Duodenal mucosa (tissue), 2 donors: ENCODE data around the gene C12orf42.
"Not testable (repeated sequence)": the region's sequence is repeated elsewhere in the genome, so short reads cannot be mapped to it uniquely, and the experiment has no call there.

Experiments used
- H3K27ac ChIP-seq: one replicate; pipeline ENCODE4 v1.7.0; 2013; ENCODE audit warnings: low read depth, low read length
- H3K27me3 ChIP-seq, 2 donors: one replicate each; pipeline ENCODE4 v1.7.0; 2013; ENCODE audit warnings: low read length in 2 of 2, control low read depth in 1 of 2; ENCODE audit not compliant: insufficient read depth in 2 of 2, control insufficient read depth in 1 of 2
- H3K36me3 ChIP-seq, 2 donors: one replicate each; pipeline ENCODE4 v1.7.0; 2013; ENCODE audit warnings: low read length in 2 of 2, control low read depth in 1 of 2; ENCODE audit not compliant: insufficient read depth in 2 of 2, control insufficient read depth in 1 of 2
- H3K4me1 ChIP-seq, 2 donors: one replicate each; pipeline ENCODE4 v1.7.0; 2013; ENCODE audit warnings: low read length in 2 of 2, control low read depth in 1 of 2; ENCODE audit not compliant: insufficient read depth in 2 of 2, control insufficient read depth in 1 of 2
- H3K4me3 ChIP-seq, 2 donors: one replicate each; pipeline ENCODE4 v1.7.0; 2013; ENCODE audit warnings: low read length in 2 of 2, low read depth in 1 of 2
- H3K9ac ChIP-seq, 2 donors: one replicate each; pipeline ENCODE4 v1.7.0; 2013; ENCODE audit warnings: low read length in 2 of 2, low read depth in 1 of 2
- H3K9me3 ChIP-seq, 2 donors: one replicate each; pipeline ENCODE4 v1.7.0; 2013; ENCODE audit warnings: low read length in 2 of 2, control low read depth in 1 of 2; ENCODE audit not compliant: control insufficient read depth in 1 of 2

The C12orf42 gene

GRCh38 chr12:103457471-103457870, 38.3 kb downstream of the C12orf42 start:
- no peak overlapping the region for H3K27ac ChIP-seq
- no peak overlapping the region for H3K9ac ChIP-seq
- no peaks in the 10 kb centered on the region for H3K4me1 ChIP-seq

DNA sequence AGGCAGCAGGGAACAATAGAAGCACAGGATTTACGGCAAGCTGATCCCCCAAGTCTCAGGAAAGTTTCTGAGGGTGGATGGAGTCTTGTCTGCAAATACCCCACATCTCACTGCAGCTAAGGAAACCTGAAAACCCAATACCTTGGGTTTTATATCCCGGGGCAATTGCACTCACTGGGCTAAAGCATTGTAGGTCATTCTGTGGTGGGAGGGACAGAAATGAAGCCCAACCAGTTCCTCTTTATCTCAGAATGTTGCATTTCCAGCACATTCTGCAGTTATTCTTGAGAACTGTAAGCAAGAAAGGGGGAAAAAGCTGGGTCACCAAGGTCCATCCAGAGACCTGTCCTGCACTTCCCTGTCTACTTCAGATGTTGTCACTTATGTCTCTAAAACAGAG, 39.8 kb downstream of the C12orf42 start:
- no peak overlapping the region for H3K27ac ChIP-seq
- H3K4me1 ChIP-seq: no peaks in the 10 kb centered on the region
- H3K4me3 ChIP-seq: no peak overlapping the region
- no peak overlapping the region for H3K9ac ChIP-seq
- no peaks in the 10 kb centered on the region for H3K9me3 ChIP-seq
- H3K27me3 ChIP-seq: no peaks in the 10 kb centered on the region
- no peaks in the 10 kb centered on the region for H3K36me3 ChIP-seq

More at GRCh38 chr12:103457471-103457870, 38.3 kb downstream of the C12orf42 start:
- Histone ChIP-seq H3K36me3 (no peaks in the 10 kb centered on the region), H3K4me3 (no peak overlapping the region), H3K9me3 (no peaks in the 10 kb centered on the region), H3K27me3 (no peaks in the 10 kb centered on the region)

- no peaks in the 10 kb centered on the region for H3K9me3 ChIP-seq
- H3K4me3 ChIP-seq: no peak overlapping the region
- no peaks in the 10 kb centered on the region for H3K4me1 ChIP-seq
- no peaks in the 10 kb centered on the region for H3K27me3 ChIP-seq
- H3K9ac ChIP-seq: no peak overlapping the region
- no peaks in the 10 kb centered on the region for H3K36me3 ChIP-seq
- H3K27ac ChIP-seq: no peak overlapping the region
Observed at GRCh38 chr12:103455020-103455763, 40.6 kb downstream of the C12orf42 start.

DNA sequence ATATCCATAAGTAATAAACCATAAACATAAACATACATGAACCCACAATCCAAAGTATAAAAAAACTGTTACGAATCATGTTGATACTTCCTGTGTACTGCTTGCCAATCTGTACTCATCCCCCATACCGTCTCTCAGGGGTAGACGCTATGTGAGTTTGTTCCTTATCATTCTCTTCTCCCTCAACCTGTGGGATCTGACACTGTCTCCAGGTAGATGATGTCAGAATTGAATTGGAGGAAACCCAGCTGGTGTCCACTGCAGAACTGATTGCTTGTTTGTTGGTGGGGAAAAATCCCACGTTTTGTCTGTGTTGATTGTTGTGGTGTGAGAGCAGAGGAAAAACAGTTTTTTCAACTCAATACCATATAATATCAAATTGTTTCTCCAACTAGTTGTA, 50.8 kb downstream of the C12orf42 start:
- no peaks in the 10 kb centered on the region for H3K9me3 ChIP-seq
- H3K9ac ChIP-seq: no peak overlapping the region
- H3K4me1 ChIP-seq: no peaks in the 10 kb centered on the region
- no peak overlapping the region for H3K27ac ChIP-seq
- H3K36me3 ChIP-seq: no peaks in the 10 kb centered on the region
- no peaks in the 10 kb centered on the region for H3K27me3 ChIP-seq
- H3K4me3 ChIP-seq: no peak overlapping the region

GRCh38 chr12:103442822-103443221, 52.9 kb downstream of the C12orf42 start:
- no peaks in the 10 kb centered on the region for H3K9me3 ChIP-seq
- no peak overlapping the region for H3K9ac ChIP-seq
- H3K4me1 ChIP-seq: no peaks in the 10 kb centered on the region
- no peaks in the 10 kb centered on the region for H3K36me3 ChIP-seq
- no peak overlapping the region for H3K27ac ChIP-seq
- no peak overlapping the region for H3K4me3 ChIP-seq
- H3K27me3 ChIP-seq: no peaks in the 10 kb centered on the region

GRCh38 chr12:103442182-103442555, 53.6 kb downstream of the C12orf42 start:
- Histone ChIP-seq H3K27ac (no peak overlapping the region), H3K4me1 (no peaks in the 10 kb centered on the region), H3K27me3 (no peaks in the 10 kb centered on the region), H3K4me3 (no peak overlapping the region), H3K9me3 (no peaks in the 10 kb centered on the region), H3K9ac (no peak overlapping the region), H3K36me3 (no peaks in the 10 kb centered on the region)

DNA sequence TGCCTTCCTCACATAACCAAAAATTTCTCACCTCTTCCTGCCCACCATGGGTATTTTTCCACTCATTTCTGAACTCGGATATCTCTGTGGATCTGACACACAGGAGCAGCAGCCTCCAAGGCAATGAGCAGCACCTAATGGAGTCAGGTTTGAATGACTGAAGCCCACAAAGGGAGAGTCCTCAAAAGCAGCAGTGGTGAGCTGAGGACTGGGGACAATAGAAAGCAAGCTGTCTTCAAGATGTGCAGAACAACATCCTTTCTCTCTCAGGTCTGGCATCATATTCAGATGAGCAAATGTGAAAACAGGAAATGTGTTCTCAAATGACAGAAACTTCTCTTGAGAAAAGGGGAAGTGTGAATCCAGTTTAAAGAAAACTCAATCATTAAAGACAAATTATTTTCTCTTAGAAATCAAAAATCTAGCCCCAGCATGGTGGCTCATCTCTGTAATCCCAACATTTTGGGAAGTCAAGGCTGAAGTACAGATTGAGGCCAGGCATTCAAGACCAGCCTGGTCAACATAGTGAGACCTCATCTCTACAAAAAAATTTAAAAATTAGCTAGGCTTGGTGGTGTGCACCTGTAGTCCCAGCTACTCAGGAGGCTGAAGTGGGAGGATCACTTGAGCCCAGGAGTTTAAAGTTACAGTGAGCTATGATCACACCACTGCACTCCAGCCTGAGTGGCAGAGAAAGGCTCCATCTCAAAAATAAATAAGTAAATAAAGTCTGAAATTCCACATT, 54.2 kb downstream of the C12orf42 start:
- Histone ChIP-seq H3K9me3 (no peaks in the 10 kb centered on the region), H3K4me1 (no peaks in the 10 kb centered on the region), H3K4me3 (no peak overlapping the region), H3K27me3 (no peaks in the 10 kb centered on the region), H3K36me3 (no peaks in the 10 kb centered on the region), H3K9ac (no peak overlapping the region), H3K27ac (peak overlapping the region; percentile 42)

- not testable (repeated sequence) for H3K9ac ChIP-seq, H3K27me3 ChIP-seq, H3K9me3 ChIP-seq, H3K36me3 ChIP-seq, H3K4me3 ChIP-seq, H3K27ac ChIP-seq, H3K4me1 ChIP-seq
Observed at GRCh38 chr12:103434165-103435105, 61.3 kb downstream of the C12orf42 start.

GRCh38 chr12:103431950-103432349, 63.8 kb downstream of the C12orf42 start:
- Histone ChIP-seq H3K9me3 (no peaks in the 10 kb centered on the region), H3K27me3 (no peaks in the 10 kb centered on the region), H3K27ac (no peak overlapping the region), H3K9ac (no peak overlapping the region), H3K36me3 (no peaks in the 10 kb centered on the region), H3K4me1 (no peaks in the 10 kb centered on the region), H3K4me3 (no peak overlapping the region)

- Histone ChIP-seq H3K36me3 (no peaks in the 10 kb centered on the region), H3K4me1 (no peaks in the 10 kb centered on the region), H3K9me3 (no peaks in the 10 kb centered on the region), H3K9ac (no peak overlapping the region), H3K27ac (no peak overlapping the region), H3K4me3 (no peak overlapping the region), H3K27me3 (no peaks in the 10 kb centered on the region)
Observed at GRCh38 chr12:103431387-103431786, 64.4 kb downstream of the C12orf42 start.
